PC-9 (cell line): ENCODE measurements around the gene TDRKH. TPM values are rescaled to one million over a fixed set of nuclear protein-coding genes. Genes with fewer than 3 reads are reported as not detected.

Source experiments
- BruUV-seq: library from RNA; stranded (reverse); fragments of 400-500 nt; replicated peaks from 2 replicates; lab custom pipeline; 2021; lab: Mats Ljungman, UMichigan
- CTCF ChIA-PET: fragments of 300-600 bp; sonication (Branson Sonifier 250); formaldehyde crosslinking; loops from one replicate; lab custom pipeline; 2022; ENCODE audit warnings: antibody characterized with exemption; lab: Charles Lee
- POLR2A ChIA-PET: fragments of 300-600 bp; sonication (Branson Sonifier 250); formaldehyde crosslinking; loops from one replicate; lab custom pipeline; 2022; ENCODE audit warnings: antibody characterized with exemption; ENCODE audit not compliant: unreplicated experiment; lab: Charles Lee
- DNase-seq, 2 experiments: peaks; one replicate each; pipeline versions ENCODE4 v3.0.0 to v3.0.0-alpha.2; 2015 to 2022; ENCODE audit warnings: mixed read lengths in 1 of 2
- H2AFZ ChIP-seq: fragments of 200-600 bp; sonication (generic); 2 replicates; pipeline ENCODE4 v1.8.1; 2017; ENCODE audit warnings: antibody characterized with exemption
- H3F3A ChIP-seq: fragments of 200-600 bp; sonication (generic); 2 replicates; pipeline ENCODE4 v1.8.1; 2017; ENCODE audit warnings: antibody characterized with exemption, mild to moderate bottlenecking, low read depth; ENCODE audit not compliant: insufficient read depth
- H3K27ac ChIP-seq: fragments of 200-600 bp; sonication (generic); 2 replicates; pipeline ENCODE4 v1.6.1; 2016; ENCODE audit warnings: mixed run types
- H3K27me3 ChIP-seq: fragments of 200-600 bp; sonication (generic); 2 replicates; pipeline ENCODE4 v1.6.1; 2016; ENCODE audit warnings: low read depth, mixed run types; ENCODE audit not compliant: insufficient read depth
- H3K36me3 ChIP-seq: fragments of 200-600 bp; sonication (generic); 2 replicates; pipeline ENCODE4 v1.6.1; 2016; ENCODE audit warnings: low read depth, mixed run types
- H3K4me1 ChIP-seq: fragments of 200-600 bp; sonication (generic); replicated peaks from 2 replicates; pipeline ENCODE4 v1.6.1; 2016; ENCODE audit warnings: mixed run types; ENCODE audit not compliant: insufficient read depth
- H3K4me2 ChIP-seq: fragments of 200-600 bp; sonication (generic); 2 replicates; pipeline ENCODE4 v1.6.1; 2017; ENCODE audit warnings: mixed run types
- H3K4me3 ChIP-seq: fragments of 200-600 bp; sonication (generic); 2 replicates; pipeline ENCODE4 v1.6.1; 2016; ENCODE audit warnings: mixed run types
- H3K79me2 ChIP-seq: fragments of 200-600 bp; sonication (generic); 2 replicates; pipeline ENCODE4 v1.6.1; 2017; ENCODE audit warnings: low read depth, mixed run types
- H3K9me2 ChIP-seq: fragments of 200-600 bp; sonication (generic); 2 replicates; pipeline ENCODE4 v1.8.1; 2017; ENCODE audit warnings: mild to moderate bottlenecking; ENCODE audit not compliant: insufficient read depth
- H3K9me3 ChIP-seq: fragments of 200-600 bp; sonication (generic); 2 replicates; pipeline ENCODE4 v1.8.1; 2016; ENCODE audit warnings: low read depth; ENCODE audit not compliant: insufficient read depth
- H4K20me1 ChIP-seq: fragments of 200-600 bp; sonication (generic); 2 replicates; pipeline ENCODE4 v1.8.1; 2017; ENCODE audit not compliant: insufficient read depth
- EZH2 ChIP-seq: fragments of 200-600 bp; sonication (generic); IDR thresholded peaks from 2 replicates; pipeline ENCODE4 v1.8.0; 2017; ENCODE audit warnings: antibody characterized with exemption, low read depth
- intact Hi-C: fragments of 100-400 bp; cut with micrococcal nuclease; formaldehyde crosslinking; loops from one replicate; pipeline ENCODE4 v1.10.0; 2022; ENCODE audit not compliant: unreplicated experiment
- total RNA-seq: library from RNA; stranded (reverse); gene quantifications from 2 replicates; pipeline ENCODE4 v1.2.3, GENCODE V29; 2021
- TF ChIP-seq, protein P1 (sequence below): fragments of 200-600 bp; sonication (generic); conservative IDR thresholded peaks from 2 replicates; pipeline ENCODE4 v1.6.1; 2017; ENCODE audit warnings: mixed run types, antibody characterized with exemption, mild to moderate bottlenecking, moderate library complexity

The TDRKH gene
- total RNA-seq, 1 experiment from 2014 or later = 17.3 TPM

DNA sequence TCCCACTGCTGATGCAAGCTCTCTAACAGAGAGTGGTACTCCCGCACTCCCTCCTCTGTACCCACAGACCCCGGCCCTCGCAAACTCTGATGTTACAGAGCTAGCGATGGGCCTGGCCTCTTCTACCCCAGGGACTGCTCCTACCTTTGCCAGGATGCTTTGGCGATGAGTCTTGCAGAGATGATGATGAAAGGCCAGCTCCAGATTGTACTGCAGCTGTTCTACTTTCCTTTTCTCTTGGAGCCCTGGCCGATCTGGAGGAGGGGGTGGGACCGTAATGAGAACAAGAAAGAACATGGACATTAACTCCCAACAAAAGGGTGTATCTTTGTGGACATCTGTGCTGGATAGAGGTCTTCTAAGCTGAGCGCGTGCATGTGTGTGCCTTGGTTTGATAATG is 20.9 kb upstream of the TDRKH start:
- POLR2A ChIA-PET = interaction anchor here (0.5 kb wide), 1 partner anchor 131 kb away, joined by 4 read pairs; no protein-coding TSS in a partner anchor

GRCh38 chr1:151809985-151810556 is 19.8 kb upstream of the TDRKH start:
- peaks cover under 1% of the 10 kb centered on the region; the same call in 1 of the 2 replicates for H3K27me3 ChIP-seq
- no peaks in the 10 kb centered on the region for H3F3A ChIP-seq
- no peak overlapping the region for H3K4me3 ChIP-seq
- TF ChIP-seq EZH2 = no peak
- TF ChIP-seq, protein P1, sequence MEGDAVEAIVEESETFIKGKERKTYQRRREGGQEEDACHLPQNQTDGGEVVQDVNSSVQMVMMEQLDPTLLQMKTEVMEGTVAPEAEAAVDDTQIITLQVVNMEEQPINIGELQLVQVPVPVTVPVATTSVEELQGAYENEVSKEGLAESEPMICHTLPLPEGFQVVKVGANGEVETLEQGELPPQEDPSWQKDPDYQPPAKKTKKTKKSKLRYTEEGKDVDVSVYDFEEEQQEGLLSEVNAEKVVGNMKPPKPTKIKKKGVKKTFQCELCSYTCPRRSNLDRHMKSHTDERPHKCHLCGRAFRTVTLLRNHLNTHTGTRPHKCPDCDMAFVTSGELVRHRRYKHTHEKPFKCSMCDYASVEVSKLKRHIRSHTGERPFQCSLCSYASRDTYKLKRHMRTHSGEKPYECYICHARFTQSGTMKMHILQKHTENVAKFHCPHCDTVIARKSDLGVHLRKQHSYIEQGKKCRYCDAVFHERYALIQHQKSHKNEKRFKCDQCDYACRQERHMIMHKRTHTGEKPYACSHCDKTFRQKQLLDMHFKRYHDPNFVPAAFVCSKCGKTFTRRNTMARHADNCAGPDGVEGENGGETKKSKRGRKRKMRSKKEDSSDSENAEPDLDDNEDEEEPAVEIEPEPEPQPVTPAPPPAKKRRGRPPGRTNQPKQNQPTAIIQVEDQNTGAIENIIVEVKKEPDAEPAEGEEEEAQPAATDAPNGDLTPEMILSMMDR = no peak
- ChIA-PET CTCF (no interaction called here), POLR2A (interaction anchor here (0.6 kb wide), 1 partner anchor 373 kb away, joined by 9 read pairs; no protein-coding TSS in a partner anchor)
- H3K27ac ChIP-seq = no peak overlapping the region
- no peaks in the 10 kb centered on the region for H3K36me3 ChIP-seq
- H3K4me2 ChIP-seq = no peak overlapping the region
- BruUV-seq = no TSS peak
- no peak overlapping the region for H2AFZ ChIP-seq
- intact Hi-C loops = no loop called here
- no peaks in the 10 kb centered on the region for H3K4me1 ChIP-seq
- no peaks in the 10 kb centered on the region for H3K9me2 ChIP-seq
- no peaks in the 10 kb centered on the region for H3K9me3 ChIP-seq
- H3K79me2 ChIP-seq = no peaks in the 10 kb centered on the region
- no peaks in the 10 kb centered on the region for H4K20me1 ChIP-seq
- no peak for DNase-seq

More for the DNA sequence above, 20.9 kb upstream of the TDRKH start:
- Histone ChIP-seq H3K27me3 (no peaks in the 10 kb centered on the region; the same call in 1 of the 2 replicates), H3F3A (no peaks in the 10 kb centered on the region), H3K79me2 (no peaks in the 10 kb centered on the region), H3K4me2 (no peak overlapping the region), H3K4me3 (no peak overlapping the region), H3K36me3 (no peaks in the 10 kb centered on the region), H3K9me3 (no peaks in the 10 kb centered on the region), H3K27ac (no peak overlapping the region), H2AFZ (no peak overlapping the region), H3K4me1 (no peaks in the 10 kb centered on the region), H4K20me1 (no peaks in the 10 kb centered on the region), H3K9me2 (no peaks in the 10 kb centered on the region)
- CTCF ChIA-PET = interaction anchor here (0.5 kb wide), 1 partner anchor 515 kb away, joined by 7 read pairs; no protein-coding TSS in a partner anchor
- no peak for DNase-seq
- intact Hi-C loops = no loop called here
- TF ChIP-seq, protein P1 = no peak
- no peak for TF ChIP-seq EZH2
- no TSS peak for BruUV-seq

DNA sequence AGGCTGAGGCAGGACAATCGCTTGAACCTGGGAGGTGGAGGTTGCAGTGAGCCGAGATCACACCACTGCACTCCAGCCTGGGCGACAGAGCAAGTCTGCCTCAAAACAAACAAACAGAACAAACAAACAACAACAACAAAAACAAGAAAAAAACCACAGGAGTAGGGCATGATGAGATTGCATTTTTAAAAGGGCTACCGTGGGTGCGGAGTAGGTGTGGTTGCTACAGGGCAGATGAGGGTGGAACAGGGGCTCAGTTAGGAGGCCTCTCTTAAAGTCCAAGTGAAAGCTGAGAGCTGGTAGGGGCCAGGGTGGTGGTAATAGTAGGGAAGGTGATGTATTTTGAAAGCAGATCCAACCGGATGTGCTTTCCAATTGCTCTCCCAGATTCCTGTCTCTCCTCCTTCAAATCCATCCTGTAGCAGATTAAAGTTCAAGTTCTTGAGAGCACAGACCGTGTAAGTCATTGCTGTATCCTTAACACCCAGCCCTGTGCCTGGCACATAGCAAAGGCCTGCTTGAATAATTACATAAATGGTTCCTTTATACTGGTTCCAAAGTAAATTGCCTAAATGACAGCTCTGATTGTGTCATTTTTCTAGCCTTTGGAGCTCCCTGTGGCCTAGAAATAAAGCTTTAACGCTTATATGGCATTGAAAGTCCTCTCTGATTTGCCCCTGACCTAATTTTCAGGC is 19.1 kb upstream of the TDRKH start:
- intact Hi-C loops = no loop called here
- H3K4me3 ChIP-seq = no peak overlapping the region
- H3K27me3 ChIP-seq = peaks cover 3% of the 10 kb centered on the region; the same call in 1 of the 2 replicates
- H3K9me3 ChIP-seq = no peaks in the 10 kb centered on the region
- DNase-seq = no peak
- ChIA-PET CTCF (no interaction called here), POLR2A (interaction anchor here (0.6 kb wide), 1 partner anchor 372 kb away, joined by 9 read pairs; no protein-coding TSS in a partner anchor)
- no peaks in the 10 kb centered on the region for H4K20me1 ChIP-seq
- H3K36me3 ChIP-seq = no peaks in the 10 kb centered on the region
- no peak for TF ChIP-seq EZH2
- TF ChIP-seq, protein P1 = no peak
- H2AFZ ChIP-seq = no peak overlapping the region
- H3K79me2 ChIP-seq = no peaks in the 10 kb centered on the region
- no peaks in the 10 kb centered on the region for H3F3A ChIP-seq
- no TSS peak for BruUV-seq
- no peak overlapping the region for H3K27ac ChIP-seq
- H3K4me1 ChIP-seq = no peaks in the 10 kb centered on the region
- no peaks in the 10 kb centered on the region for H3K9me2 ChIP-seq
- no peak overlapping the region for H3K4me2 ChIP-seq
